GM19023 (cell line): ENCODE results near the gene B4GALT2.
A peak's percentile ranks its signal among the peaks of the same experiment; 100 is the strongest.

Source experiments
- ATAC-seq: cut with Tn5 transposase; IDR thresholded peaks from one replicate; pipeline ENCODE4 v1.9.1; 2021; ENCODE audit warnings: mild to moderate bottlenecking, moderate library complexity; ENCODE audit not compliant: unreplicated experiment

Gene B4GALT2

DNA sequence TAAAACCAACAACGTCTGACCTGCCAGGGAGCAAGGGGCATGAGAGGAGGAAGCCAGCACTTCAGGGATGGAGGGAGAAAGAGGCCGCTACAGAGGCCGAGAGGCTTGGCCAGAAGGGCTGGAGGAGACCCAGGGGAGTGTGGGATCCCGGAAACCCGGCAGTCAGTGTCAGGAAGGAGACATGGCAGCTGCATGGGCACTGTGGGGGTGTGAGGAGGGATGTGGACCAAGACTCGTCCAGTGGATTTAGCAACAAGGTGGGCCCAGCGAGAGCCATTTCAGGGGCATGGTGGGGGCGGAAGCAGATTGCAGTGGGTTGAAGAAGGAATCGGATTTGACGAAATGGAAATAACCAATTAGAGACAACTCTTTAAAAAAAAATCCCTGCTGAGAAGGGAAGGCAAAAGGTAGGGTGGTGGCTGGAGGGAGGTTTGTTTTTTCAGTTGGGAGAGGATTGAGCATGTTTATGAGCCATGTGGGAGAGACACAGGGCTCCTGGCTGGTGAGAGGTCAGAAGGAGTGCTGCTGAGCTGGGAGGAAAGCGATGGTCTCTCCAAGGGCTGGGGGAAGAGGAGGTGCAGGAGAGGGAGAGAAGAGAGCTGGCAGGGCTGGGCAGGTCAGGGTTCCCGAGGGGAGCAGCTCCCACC, 4.4 kb downstream of the B4GALT2 start:
- no peak for ATAC-seq

DNA sequence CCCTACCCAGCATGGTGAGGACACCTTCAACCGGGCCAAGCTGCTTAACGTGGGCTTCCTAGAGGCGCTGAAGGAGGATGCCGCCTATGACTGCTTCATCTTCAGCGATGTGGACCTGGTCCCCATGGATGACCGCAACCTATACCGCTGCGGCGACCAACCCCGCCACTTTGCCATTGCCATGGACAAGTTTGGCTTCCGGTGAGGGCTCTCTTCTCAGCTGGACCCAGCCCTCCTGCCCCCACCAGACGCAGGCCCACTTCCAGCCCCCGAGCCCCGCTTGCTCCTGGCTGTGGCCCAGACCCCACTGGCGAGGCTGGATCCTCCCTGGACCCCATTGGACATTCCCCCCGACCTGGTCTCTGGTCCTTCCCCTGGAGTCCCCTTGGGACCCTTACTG, 5.8 kb downstream of the B4GALT2 start:
- ATAC-seq = no peak

DNA sequence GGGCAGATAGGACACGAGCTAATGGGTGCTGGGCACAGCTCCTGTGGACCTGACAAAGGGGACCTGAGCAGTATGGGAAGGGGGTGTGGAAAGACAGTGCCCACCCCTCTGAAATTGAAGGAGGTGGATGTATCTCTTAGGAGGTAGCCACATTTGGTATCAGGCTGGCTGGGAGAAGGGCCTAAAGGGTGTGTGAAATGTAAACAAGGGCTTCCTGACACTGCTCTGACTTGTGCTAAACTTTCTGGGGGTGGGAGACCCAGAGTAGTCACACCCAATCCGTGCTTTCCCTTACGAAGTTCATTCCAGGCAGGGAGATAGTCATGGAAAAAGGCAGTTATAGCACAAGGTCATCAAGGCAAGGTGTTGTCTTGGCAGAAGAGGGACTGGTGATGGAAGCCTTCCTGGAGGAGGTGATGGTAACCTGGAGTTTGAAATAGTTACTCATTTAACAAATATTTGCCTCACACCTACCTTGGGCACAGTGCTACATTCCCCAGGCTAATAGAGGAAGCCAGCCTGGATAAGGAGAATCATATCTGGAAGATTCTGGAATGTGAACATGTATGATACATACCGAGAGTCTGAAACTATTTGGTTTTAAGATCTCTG, 7.1 kb downstream of the B4GALT2 start:
- no peak for ATAC-seq

DNA sequence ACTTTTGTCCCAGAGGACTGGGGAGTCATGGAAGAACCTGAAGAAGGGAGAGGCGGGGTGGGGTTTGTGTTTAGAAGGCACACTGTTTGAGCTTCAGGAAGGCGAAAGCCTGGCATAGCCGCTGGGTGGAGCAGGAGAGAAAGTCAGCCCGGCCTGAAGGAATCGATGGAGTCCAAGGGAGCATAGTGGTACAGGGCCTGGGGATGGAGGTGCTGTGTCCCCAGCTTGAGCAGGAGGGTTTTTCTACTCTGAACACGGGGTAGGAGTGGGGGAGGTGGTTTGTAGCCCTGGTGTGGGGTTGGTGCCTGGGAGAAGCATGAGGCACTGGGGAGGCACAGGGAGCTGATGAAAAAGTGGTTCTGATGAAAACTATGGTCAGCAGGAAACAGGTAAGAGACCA, 7.7 kb downstream of the B4GALT2 start:
- no peak for ATAC-seq

DNA sequence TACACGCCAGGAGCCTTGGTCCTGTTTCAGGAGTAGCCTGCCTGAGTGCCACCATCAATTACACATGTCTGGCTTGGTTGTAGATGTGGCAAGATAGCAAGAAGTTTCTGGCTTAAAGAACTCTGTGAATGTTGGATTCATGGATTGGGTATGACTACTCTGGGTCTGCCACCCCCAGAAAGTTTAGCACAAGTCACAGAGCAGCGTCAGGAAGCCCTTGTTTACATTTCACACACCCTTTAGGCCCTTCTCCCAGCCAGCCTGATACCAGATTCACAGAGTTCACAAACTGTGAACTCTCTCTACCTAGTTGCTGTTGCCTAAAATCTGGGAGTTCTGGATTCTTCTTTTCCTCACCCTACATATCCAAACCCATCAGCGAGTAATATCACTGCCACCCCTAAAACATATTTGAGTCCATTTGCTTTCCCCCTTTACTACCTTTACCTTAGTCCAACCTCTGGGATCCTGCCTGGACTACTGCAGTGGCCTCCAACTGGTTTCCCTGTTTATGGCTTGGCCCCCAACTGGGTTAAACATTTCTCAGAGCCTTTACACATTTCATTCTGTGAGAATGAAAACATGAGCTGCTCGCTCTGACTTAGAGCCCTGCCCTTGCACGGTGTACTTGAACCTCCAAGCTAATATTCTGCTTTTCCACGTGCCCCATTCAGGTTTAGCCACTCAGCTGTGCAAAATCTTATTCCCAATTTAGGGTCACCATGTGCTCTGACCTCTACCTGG, 8.3 kb downstream of the B4GALT2 start:
- ATAC-seq = no peak

DNA sequence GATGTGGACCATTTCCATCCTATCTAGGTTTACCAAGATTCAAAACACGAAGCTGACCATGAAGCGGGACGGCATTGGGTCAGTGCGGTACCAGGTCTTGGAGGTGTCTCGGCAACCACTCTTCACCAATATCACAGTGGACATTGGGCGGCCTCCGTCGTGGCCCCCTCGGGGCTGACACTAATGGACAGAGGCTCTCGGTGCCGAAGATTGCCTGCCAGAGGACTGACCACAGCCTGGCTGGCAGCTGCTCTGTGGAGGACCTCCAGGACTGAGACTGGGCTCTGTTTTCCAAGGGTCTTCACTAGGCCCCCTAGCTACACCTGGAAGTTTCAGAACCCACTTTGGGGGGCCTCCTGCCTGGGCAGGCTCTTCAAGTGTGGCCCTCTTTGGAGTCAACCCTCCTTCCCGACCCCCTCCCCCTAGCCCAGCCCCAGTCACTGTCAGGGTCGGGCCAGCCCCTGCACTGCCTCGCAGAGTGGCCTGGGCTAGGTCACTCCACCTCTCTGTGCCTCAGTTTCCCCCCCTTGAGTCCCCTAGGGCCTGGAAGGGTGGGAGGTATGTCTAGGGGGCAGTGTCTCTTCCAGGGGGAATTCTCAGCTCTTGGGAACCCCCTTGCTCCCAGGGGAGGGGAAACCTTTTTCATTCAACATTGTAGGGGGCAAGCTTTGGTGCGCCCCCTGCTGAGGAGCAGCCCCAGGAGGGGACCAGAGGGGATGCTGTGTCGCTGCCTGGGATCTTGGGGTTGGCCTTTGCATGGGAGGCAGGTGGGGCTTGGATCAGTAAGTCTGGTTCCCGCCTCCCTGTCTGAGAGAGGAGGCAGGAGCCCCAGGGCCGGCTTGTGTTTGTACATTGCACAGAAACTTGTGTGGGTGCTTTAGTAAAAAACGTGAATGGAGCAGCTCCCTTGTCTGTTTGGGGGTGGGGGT, 11.5 kb downstream of the B4GALT2 start:
- ATAC-seq = no peak

DNA sequence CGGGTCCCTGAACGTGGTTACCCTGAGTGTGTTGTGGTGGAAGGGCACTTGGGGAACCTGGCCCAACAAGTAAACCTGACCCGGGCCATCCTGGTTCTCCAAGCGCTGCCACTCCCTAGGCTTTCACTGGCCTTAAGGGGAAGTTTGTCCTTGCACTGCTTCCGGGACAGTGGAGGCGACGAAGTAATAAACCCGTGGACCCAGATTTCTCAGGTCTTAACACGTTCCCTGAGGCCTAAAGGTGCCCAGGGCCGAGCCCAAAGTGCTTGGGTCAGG, 12.1 kb downstream of the B4GALT2 start:
- no peak for ATAC-seq

DNA sequence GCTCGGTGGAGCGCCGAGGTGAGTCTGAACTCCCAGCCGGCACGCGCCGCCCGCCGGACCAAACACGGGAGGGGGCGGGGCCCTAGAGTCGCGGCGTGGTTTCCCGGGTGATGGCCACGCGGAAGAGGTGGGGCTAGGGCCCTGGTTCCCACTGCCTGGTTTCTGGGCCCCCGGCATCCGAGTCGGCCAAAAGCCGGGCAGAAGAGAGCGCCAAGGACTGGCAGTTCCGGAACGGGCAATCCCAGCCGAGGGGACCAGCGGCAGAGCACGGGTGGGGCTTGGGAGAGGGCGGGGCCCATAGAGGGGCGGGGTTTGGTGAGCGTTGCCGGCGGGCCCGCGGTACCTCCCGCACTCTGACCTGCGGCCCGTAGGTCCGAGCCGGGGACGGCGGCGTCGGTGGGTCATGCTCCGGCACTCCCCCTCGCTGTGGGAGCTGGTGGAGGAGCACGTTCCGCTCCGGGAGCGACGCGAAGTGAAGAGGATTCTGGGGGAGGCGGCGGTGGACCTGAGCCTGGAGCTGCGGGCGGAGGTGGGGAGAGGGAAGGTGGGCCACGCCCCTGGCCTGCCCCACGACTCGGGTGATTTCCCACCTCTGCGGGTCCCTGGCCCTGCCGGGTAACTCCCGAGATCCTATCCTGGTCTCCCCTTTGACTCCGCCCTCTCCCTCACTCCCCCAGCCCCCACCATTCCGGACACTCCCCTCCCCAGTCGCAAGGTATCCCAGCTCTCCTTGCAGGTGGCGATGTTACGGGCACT, 12.6 kb downstream of the B4GALT2 start, which contains the start of gene CCDC24:
CCDC24 (plus strand) TSS at position 124 of the 756 bp plus-strand sequence; CDS start at position 404, 280 bp downstream.
- ATAC-seq = peak; percentile 81

DNA sequence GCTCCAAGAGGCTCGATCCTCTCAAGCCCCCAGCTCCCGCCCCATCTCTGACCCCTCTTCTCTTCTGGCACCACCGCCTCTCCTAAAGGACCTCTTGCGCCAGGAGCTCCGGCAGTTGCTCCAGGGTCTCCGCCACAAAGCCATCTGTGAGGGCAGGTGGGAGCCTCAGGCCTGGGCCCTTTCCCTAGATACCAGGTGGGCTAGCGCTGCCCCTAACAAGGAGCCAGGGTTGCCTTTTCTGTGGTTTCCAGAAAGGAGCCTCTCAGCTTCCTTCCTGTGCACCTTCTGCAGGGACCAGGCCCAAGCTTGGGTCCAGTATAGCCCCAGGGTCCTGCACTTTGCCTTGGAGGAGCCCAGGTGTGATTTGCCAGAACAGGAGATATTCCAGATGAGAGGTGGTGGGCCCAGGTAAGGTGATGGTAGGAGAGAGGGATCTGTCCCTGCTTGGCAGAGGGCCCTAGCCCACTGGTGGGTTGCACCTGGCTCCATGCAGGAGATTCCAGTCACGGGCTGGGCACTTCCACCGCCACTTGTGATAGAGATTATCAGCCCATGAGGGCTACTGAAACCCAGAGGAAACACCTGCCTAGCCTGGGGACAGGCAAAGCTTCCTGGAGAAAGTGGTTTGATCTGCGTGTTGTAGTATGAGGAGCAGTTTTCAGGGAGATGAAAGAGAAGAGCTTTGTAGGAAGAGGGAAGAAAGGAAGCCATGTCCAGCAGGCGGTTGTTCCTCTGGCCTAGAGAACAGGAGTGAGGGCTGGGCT, 13.4 kb downstream of the B4GALT2 start:
- no peak for ATAC-seq

DNA sequence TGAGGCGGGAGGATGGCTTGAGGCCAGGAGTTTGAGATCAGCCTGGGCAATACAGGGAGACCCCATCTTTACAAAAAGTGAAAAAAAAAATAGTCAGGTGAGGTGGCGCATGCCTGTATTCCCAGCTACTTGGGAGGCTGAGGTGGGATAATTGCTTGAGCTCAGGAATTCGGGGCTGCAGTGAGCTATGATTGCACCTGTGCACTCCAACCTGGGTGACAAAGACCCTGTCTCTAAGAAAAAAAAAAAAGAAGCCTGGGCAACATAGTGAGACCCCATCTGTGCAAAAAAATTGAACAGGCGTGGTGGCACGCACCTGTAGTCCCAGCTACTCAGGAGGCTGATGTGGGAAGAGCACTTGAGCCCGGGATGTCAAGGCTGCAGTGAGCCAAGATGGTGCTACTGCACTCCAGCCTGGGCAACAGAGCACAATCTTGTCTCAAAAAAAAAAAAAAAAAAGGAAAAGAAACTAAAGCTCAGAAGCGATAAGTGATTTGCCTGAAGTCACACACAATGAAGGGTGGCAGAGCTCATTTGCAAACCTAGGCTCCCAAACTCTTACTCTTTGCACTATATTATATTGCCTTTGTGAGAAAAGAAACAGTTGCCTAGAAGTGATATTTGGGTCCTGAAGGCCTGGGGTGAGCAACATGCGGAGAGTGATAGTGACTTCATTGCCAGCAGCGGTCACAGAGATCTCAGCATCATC, 14.3 kb downstream of the B4GALT2 start:
- ATAC-seq = no peak

DNA sequence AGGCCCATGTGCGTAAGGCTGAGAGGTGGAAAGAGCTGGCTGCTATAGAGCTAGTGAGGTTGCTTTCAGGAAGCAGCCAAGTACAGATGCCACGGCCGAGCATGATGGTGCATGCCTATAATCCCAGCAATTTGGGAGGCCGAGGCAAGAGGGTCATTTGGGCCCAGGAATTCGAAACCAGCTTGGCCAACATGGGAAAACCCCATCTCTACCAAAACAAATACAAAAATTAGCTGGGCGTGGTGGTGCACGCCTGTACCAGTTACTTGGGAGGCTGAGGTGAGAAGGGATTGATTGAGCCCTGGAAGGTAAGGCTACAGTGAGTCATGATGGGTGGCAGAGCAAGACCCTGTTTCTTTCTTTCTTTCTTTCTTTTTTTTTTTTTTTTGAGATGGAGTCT, 15.1 kb downstream of the B4GALT2 start:
- ATAC-seq = no peak

DNA sequence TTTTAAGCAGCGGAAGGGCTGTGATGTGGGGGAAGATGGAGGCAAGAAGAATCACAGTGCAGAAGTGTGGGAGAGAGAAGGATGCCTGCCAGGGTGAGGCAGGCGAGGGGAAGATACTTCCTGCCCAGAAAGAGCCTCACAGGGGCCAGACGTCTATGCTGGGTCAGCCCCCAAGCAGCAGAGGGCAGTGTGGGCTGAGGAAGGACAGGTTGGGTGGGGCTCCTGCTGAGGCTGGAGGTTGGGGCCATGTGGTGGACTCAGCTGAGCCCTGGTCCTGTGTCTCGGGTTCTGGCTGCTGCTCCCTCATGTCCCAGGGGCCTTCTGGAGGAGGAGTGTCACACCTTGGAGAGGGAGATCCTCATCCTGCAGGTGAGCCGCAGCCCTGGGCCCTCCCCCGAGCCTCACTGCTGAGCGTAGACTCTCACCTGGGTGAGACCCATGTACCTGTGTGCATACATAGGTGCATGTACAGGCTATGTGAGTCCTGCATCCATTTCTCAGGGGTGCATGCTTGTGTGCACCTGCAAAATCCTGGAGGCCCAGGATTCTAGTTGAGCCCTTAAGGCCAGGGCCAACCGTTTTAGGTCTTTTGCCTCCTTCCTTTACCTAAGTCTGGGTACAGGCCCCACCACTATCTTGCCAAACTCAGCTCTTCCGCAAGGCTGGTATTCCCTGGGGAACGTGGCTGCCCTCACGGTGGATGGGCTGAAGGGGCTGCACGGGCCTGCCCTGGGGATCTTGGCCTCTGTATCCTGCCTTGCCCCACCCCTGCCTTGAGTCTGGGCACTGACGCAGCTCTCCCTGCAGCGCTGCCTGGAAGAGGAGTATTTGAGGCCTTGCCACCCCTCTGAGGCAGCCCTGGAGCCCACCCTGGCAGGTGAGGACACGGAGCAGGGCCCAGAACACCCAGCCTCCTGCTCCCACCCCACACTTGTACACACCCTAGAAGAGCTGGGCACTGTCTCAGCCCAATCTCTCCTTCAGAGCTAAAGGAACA, 16.1 kb downstream of the B4GALT2 start:
- no peak for ATAC-seq

DNA sequence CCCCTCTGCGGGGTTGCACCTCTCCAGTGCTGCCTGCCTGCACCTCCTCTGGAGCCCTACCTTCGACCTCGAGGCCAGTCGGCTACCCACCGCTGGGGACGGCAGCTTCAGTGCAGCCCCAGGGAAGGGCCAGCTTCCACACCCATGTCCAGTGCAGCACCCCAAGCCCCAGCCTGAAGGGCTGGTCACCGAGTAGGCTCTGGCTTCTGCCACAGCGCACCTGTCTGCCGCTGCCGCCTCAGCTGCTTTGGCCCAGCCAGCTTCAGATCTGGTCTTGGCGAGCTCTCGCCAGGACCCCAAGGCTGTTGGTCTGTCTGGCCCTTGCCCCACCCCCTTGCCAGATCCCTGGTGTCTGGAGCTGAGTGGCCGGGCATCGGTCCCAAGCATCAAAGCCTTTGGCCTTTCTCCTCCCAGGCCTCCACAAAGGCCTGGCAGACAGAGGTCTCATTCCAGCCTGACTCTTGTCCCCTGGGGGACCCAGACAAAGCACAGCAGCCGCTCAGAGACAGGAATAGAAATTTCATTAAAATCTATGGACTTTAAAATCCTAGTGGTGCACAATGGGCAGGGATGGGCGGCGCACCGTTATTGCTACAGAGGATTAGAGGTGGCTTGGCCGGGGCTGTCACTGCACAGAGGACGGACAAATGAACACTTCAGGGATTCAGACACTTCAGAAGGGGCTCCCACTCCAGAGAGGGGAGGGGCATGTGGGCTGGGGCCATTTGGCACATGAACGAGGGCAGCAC, 17.1 kb downstream of the B4GALT2 start:
- no peak for ATAC-seq

DNA sequence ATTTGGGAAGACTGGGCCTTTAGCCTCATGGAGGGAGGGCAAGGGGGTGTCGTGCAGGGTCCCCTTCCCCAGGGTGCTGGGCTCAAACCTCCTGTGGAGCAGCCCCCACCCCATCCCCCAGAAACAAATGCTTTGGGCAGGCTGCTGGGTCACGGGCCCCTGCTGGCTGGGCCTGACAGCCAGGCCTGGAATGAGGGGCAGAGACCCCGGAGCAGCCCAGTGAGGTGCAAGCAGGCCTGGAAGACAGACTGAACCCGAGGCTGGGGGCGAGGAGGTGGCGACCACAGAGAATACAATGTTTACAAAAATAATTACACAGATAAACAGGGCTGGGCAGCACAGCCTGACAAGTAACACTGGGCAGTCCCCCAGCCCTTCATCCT, 17.7 kb downstream of the B4GALT2 start:
- ATAC-seq = no peak

DNA sequence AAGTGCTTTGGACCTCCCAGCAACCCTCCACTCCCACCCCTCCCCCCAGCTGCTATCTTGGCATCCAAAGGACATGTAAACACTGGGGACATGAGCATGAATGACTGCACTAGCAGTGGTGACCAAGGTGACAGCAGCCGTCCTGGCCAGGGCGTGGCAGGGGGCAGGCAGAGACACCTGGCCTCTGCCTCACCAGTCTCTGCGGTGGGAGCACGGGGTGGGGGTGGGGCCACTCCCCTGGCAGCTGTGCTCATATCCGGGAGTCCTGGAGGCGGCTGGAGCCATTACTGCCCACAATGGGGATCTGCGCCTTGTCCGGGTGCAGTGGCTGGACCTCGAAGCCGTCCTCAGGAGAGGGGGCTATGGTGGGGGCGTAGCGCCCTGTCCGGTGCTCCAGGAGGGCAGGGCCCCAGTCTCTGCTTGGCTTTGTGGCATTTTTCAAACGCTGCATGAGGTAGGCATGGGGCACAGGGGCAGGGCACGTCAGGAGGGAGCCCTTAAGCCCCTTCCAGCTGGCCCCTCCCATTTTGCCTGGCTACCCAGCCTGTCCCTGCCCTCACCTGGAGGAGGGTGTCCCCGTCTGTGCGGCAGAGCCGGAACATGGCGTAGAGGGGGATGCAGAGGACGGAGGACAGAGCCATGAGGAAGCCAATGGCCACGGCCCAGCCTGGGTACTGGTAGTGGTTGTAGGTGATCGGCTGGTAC, 18.4 kb downstream of the B4GALT2 start:
- ATAC-seq = no peak

DNA sequence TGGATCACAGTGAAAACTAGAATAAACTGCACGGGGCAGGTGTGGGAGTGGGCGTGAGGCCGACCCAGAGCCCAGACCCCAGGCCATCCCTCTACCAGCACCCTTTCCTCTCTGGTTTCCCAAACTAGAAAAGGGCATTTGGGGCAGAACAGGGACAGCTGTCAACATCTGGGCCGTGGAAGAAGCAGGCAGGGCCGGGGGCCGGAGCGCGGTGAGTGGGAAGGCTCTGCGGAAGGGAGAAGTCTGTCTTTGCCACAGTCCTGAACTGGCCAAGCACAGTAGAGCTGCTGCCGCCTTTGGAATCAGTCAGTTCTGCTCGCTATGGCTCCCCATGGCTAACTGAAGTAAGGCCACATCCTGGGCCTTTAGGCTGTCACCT, 19.0 kb downstream of the B4GALT2 start:
- ATAC-seq = no peak

DNA sequence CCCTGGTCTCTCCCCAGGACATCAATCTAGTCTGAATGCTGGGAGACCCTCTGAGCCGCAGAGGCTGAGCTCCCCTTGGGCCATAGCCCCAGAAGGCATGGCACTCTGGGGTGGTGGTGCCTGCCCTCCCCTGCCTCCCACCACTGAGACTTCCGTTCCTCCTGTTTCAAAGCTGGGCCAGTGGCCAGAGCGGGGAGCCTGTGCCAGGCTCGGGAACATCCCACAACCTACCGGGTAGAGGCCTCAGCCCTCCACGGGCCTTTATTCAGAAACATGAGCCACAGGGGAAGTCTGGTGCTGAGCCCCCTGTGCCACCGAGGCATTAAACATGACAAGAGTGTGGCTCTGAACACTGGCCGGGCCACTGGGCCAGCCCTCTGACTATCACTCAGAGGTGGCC, 20.4 kb downstream of the B4GALT2 start:
- ATAC-seq = no peak
